GM12873 (cell line): ENCODE results near the gene SRRM5.

Experiments used
- CTCF ChIP-seq: IDR thresholded peaks from 2 replicates; pipeline ENCODE4 v1.5.1; 2012; ENCODE audit warnings: low read depth, mild to moderate bottlenecking, moderate library complexity, low read length, control low read depth; ENCODE audit not compliant: insufficient read depth; ENCODE audit errors: missing control alignments

SRRM5 gene

GRCh38 chr19:43581467-43581866 is 30.4 kb upstream of the SRRM5 start:
- TF ChIP-seq CTCF = no peak

- TF ChIP-seq CTCF = no peak
Observed at GRCh38 chr19:43582495-43582894, 29.4 kb upstream of the SRRM5 start.

- no peak for TF ChIP-seq CTCF
Observed at GRCh38 chr19:43584484-43584883, 27.4 kb upstream of the SRRM5 start.

DNA sequence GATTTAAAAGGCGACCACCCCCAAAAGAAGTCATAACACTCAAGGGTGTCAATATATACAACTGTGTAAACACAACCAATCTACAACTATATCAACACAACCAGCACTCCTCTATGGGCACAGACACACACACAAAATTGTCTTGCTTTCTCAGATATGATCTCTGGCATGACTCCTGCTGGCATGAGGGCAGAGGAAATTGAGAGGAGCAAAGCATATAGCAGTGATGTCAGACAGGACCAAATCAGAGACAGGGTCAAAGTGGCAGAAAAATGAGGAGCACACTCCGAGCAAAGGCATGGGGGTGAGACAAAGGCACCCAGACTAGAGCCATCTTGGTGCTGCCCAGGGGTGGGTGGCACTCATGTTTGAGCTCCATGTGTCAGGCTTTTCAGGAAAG is 25.5 kb upstream of the SRRM5 start:
- TF ChIP-seq CTCF = no peak

GRCh38 chr19:43589277-43589676 is 22.6 kb upstream of the SRRM5 start:
- no peak for TF ChIP-seq CTCF

GRCh38 chr19:43589678-43590077 is 22.2 kb upstream of the SRRM5 start:
- TF ChIP-seq CTCF = no peak

DNA sequence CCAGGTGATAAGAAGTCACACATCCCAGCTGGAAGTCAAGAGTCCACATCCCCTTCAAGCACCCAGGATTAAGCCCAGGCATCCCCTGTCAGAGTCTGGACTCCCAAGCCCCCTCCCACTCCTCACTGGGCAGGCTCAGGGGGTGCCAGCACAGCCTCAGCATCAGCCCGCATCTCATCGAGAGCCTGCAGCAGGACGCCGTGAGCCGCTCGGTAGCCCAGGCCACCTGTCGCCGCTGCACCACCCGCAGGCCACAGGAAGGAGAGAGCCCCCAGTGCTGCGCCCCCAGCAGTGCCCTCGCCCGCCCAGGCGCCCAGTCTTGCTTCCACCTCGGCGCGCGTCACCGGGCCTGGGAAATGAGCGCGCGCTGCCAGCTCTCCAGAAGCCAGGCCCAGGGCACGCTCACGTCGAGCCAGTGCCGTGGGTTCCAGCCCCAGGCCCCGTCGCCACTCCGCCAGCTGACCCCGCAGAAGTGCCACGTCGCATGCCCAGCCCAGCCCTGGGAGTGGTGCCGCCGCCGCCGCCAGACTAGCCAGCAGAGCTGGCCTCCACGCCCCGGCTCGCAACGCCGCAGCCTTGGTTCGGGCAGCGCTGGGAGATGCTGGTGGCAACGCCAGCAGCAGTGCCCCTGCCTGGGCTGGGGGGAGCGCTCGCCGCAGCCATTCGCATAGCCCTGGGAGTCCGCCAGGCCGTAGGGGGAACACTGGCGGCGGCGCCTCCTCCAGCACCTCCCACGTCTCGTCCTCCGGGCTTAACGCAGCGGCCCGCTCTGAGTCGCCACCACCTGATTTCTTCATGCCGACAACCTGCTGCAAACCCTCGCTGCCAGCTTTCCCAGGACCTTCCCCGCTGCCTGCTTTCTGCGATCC is 19.8 kb upstream of the SRRM5 start:
- TF ChIP-seq CTCF = no peak
